ENCODE results near the gene OGFOD2.
A peak's percentile ranks its signal among the peaks of the same experiment; 100 is the strongest.

The OGFOD2 gene

DNA sequence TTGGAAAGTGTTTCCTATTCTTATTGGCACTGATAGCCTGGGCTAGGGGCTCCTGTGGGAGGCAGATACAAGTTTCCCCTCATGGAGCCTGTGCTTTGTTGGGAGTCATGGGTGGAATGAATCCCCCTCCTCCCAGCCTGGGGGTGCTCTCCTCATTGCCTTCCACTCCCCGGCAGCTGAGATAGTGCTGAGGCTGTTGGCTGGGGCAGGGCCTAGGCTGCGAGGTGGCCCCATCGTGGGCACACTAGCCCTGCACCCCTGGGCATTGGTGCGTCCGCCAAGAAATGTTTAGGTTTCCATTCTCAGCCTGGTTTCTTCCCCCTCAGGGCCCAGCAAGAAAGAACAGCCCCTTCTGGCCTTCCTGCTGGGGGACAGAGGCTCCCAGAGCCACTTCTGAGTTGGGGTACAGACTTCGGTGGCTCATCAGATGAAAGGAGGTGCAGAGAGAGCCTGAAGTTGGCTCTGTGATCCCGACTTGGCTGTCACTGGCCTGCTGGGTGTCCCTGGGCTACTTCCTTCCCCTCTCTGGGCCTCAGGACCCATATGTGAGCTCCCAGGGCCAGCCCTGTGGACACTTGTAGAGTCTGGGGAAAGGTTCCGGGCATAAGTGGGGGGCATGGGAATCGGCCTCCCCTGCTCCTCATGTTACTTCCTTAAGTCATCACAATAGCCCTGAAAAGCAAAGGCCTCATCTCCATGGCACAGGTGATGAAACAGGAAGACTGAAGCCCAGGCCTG is 2.8 kb downstream of the OGFOD2 start:
- no peak for DNase-seq

DNA sequence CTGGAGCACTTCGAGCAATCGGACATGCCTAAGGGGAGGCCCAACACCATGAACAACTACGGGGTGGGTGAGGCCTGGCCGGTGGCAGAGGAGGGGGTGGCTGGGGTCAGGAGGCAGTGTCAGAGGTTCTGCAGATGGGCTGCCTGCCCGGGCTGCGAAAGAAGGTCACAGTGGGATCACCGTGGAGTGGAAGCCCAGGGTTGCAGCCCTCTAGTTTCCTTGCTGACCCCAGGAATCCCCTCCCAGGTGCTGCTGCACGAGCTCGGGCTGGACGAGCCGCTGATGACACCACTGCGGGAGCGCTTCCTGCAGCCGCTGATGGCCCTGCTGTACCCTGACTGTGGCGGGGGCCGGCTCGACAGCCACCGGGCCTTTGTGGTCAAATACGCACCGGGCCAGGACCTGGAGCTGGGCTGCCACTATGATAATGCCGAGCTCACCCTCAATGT is 3.5 kb downstream of the OGFOD2 start:
- DNase-seq, result no peak

DNA sequence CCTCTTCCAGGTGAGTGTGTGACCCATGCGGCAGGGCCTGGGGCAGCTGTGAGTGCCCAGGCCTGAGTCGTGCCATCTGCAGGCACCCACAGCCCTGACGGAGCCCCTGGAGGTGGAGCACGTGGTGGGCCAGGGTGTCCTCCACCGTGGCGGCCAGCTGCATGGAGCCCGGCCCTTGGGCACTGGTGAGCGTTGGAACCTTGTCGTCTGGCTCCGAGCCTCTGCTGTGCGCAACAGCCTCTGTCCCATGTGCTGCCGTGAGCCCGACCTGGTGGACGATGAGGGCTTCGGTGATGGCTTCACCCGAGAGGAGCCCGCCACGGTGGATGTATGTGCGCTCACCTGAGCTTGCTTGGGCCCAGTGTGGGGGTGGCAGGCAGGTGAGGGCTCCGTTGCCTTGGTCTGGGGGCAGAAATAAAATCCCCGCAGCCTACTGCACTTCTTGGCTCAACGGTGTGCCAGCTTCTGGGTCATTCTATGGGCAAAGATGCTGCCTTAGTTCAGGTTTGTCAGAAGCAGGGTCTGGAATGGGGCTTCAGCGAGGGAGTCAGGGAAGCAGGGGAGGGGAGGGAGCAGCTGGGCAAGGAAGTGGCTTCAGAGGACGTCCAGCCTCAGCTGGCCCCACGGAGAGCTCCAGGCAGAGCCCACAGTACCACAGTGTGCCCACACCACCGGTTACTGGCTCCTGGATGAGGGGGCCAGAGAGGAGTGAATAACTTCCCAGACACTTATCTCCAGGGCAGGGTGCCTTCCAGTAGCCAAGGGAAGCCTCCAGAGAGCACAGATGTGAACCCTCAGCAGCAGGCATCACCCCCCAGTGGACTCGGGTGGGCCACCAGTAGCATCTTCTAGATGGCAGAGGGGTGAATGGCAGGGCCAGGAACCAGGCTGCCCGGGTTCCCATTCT is 4.2 kb downstream of the OGFOD2 start:
- DNase-seq, result no peak

DNA sequence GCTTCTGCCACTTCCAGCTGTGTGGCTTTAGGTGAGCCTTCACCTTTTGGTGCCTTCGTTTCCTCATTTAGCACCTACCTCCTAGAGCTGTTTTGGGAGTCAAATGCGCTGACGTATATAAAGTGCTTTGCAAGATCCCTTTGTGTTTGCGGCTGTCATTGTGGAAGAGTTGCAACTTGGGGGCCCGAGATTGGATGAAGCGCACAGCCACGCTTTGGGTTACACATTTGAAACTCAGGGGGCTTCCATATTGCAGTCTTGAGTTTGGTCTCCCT is 4.8 kb downstream of the OGFOD2 start:
- DNase-seq, result no peak

DNA sequence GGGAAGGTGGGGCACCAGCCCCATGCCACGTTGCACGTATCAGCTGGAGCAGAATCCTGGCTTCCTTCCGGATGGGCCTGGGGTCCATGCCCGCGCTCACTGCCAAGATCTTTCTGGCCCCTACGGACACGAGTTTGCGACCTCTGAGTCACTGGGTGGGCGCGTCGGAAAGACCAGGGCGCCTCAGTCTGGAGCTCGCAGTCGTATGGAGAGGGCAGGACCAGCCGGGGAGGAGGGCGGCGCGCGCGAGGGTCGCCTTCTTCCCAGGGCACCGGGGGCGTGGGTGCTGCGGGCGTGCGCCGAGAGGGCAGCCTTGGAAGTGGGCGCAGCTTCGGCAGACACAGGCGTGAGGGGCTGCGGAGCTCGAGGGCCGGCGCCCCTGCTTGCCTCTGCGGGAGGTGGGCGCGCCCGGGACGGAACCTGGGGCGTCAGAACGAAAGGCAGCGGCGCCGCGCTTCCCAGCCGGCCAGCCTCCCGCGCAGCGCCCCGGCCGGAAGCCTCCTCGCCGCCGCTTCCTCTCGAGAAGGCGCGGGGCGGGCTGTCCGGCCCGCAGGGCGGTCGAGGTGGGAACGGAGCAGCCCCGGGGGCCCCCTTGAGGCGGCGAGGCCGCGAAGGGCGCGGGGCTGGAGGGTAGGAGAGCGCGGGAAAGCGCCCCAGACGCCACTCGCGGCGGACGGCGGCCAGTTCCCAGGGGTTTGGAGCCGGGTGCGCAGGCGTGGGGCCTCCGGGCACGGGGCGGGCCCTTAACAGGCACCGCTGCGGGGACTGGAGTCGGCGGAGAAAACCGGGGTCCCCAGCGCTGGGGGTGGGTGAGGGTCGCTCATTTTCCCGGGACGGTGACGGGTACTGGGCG is 5.4 kb downstream of the OGFOD2 start, which contains the start of gene ARL6IP4:
Gene ARL6IP4 (plus strand): TSS at position 499 of the 853 bp plus-strand sequence. CDS start 459 bp downstream, outside the sequence.
- peak; percentile 73 to 91 (median 82) for DNase-seq

DNA sequence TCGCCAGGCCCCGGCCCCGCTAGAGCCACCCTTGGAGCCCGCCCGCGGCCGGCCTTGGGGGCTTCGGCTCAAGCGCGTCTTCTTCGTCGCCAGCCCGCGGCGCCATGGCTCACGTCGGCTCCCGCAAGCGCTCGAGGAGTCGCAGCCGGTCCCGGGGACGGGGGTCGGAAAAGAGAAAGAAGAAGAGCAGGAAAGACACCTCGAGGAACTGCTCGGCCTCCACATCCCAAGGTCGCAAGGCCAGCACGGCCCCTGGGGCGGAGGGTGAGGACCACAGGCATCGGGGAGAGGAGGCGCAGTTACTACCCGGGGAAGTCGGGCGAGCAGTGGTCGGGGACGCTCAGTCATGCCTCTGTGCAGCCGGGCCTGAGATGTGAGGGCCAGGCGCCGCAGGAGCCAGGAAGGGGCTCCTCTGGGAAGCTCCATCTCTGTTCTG is 6.0 kb downstream of the OGFOD2 start:
- DNase-seq, result peak in 1 of 4 experiments; percentile 11

DNA sequence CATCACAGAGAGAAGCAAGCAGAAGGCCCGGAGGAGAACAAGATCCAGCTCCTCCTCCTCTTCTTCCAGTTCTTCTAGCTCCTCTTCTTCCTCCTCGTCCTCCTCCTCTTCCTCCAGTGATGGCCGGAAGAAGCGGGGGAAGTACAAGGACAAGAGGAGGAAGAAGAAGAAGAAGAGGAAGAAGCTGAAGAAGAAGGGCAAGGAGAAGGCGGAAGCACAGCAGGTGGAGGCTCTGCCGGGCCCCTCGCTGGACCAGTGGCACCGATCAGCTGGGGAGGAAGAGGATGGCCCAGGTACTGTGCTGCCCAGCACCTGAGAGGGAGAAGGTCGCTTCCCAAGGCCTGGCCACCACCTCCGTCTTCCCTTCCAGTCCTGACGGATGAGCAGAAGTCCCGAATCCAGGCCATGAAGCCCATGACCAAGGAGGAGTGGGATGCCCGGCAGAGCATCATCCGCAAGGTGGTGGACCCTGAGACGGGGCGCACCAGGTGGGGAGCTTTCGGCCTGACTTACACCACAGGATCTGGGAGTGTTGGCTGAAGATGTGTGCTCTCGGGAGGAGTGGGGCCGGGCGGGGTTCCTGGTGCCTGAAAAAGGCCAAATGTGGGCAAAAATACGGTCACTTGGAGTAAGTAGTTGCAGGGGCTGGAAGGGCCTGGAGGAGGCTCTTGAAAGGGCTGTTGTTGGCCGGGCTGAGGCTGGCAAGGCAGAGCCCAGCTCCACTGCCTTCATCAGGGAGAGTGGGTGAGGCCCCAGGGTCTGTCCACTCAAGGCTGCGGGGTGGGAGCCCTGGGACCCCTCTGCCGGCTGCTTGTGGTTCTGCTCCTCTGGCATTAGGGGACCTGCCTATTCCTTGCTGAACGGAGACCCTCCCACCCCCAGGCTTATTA is 6.8 kb downstream of the OGFOD2 start:
- peak in 2 of 4 experiments; percentile 12 to 23 for DNase-seq

DNA sequence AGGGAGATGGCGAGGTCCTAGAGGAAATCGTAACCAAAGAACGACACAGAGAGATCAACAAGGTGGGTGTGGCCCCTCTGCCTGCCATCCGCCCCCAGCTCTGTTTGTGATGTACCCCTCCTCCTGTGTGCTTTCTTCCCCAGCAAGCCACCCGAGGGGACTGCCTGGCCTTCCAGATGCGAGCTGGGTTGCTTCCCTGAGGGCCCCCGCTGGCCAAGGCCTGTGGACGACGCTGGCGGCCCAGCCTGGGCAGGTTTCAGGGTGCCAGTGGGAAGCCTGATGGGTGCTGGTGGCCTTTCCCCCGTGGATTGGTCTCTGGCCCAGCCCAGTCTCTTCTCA is 7.4 kb downstream of the OGFOD2 start:
- DNase-seq, result no peak

DNA sequence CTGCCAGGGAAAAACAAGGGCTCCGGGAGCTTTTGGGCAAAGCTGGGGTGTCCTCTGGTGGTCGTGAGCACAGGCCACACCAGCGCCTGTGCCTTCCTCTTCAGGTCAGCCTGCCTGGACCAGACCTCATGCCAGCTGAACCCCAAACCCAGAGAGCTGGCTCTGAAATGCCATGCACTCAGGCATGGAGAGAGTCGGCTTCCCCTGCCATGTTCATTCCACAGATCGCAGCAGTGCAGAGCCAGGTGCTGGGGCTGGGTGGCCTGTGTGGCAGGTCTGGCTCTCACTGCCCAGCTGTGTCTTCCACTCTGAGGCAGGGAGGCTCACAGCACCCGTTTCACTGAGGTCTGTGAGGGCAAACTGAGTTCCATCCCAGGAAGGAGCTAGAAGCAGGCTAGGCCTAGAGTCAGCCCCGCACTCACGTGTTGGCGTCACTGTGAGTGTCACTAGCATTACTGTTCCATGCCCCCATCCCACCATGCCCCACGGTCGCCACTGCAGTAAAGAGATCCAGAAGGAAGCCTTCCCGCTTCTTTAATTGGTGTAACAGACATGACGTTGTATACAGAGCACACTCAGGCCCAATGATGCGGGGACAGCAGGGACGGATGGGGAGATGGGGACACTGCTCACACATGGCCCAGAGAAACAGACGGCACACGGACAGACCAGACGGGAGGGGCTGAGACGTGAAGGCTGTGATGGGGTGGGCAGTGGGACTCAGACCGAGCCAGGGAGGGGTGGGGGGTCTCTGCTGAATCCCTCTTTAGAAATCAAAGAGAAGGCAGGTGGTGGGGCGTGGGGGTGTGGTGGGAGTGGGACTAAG is 8.1 kb downstream of the OGFOD2 start:
- no peak for DNase-seq

DNA sequence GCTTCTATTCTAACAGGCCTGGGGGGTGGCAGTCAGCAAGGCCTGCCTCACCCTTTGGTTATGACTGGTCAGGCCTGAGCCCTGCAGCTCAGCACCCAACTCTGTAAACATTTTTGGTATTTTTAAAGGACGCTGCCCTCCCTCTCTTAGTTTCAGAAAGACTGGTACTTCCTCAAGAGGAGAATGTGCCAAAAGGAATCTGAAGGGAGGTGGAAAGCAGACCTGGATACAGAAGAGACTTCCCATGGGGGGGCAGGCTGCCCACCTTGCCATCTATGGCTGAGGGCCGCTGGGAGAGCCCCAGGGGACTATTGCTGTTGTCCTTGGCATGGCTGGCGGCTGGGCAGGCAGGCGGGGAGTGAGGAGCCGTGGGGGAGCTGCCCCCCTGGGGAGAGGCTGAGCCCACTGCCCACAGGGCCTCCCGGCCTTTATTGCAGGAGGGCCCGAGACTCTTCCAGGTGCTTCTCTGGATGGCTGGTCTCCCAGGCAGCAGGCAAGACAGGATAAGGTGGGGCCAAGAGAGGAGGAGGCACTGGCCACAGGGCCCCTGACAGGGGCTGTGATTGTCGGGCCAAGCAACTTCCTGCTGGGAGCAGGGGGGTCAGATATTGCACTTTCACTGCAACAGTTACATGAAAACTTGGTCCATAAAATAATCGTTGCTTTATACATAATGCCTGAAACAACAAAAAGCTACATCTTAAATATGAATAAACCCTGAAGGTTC is 8.9 kb downstream of the OGFOD2 start:
- no peak for DNase-seq

DNA sequence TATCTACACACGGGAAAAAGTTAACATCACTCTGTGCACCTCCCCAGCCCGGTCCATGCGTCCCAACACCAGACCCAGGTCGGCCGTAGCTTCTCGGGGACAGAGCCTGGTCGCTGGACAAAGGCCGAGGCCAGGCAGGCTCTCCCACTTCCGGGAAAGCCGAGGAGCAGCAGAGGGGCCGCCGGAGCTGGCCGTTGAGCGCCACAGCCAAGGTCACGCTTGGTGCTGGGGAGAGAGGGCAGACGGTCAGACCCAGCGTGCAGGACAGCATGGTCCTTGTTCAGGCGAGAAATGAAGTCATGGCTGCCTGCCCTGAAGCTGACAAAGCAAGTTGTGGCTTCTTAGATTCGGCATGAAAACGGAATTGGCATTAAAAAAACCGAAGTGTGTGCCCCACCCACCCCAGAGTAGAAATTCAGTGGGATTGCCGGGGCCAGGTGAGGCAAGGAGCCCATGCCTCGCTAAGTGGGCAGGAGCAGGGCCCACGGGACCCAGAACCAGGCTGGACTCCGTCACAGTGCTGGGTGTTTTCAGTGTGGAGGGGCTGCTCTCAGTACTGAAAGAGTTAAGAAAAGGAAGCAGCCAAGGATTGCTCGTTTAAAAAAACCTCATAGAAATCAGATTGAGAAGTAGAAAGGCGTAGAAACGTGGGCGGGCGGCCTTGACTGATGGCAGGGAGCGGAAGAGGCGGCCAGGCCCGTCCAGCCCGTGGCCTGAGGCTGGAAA is 9.7 kb downstream of the OGFOD2 start:
- peak; percentile 78 to 91 (median 88) for DNase-seq

DNA sequence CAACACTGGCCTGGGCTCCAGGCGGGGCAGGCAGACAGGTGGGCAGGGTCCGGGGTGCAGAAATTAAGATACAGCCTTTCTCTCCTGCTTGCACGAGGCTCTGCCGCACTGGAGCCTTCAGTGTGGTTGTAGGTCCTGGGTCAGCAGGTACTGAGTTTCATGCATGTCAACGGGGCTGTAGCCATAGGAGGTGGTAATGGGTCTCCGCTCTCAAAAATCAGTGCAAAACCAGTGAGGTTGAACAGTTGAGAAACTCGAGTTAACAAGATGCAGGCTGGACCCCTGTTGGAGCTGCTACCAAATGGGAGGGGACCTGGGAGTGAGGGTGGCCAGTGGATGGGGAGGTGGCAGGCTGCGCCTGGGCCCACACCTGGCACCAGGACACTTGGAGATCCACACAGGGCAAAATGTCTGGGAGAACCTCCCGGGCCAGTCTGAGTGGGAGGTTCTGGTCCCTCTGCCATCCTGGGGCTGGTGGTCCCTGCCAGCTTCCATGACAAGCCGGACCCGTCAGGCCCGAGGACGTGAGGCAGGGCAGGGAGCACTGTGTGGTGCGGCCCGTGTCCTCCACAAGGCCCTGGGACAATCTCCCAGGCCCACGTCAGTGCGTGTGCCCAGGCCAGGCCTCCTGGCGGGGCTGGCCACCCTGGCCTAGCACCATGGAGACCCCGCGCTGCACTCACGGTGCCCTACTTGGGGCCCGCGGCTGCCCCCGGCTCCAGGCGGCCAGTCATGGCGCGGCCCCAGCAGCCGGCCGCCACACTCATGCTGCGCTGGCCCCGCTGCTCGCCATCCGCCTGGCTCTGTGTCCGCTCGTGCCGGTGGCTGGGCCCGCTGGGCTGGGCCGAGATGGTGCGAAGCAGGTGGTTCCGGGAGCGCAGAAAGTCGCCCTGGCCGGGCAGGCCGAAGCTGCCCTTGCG is 10.6 kb downstream of the OGFOD2 start:
- DNase-seq, result no peak

DNA sequence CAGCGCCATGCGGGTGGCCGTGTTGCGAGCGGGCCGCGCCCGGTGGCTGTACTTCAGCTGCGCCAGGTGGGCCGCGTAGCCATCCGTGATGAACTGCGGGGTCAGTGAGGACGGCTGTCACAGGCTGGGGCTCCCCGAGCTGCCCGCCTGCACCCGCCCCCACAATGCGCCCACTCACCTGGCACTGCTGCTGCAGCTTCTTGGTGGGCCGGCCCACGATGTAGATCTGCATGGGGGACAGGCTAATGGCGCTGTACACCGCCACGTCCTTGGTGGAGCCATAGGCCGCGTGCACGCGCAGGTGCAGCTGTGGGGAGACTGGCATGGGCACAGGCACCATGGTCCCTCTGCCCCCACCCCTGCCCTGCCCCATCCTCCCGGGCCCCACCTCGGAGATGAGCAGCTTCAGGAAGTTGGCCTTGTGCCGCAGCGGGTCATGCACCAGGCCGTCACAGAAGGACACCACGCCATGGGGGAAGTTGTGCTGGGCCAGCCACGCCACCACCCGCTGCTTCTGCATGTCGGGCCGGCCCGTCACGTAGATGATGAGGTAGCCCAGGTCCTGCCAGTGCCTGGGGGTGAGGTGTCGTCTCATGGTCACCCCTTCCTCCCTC is 11.3 kb downstream of the OGFOD2 start:
- DNase-seq, result peak in 1 of 4 experiments; percentile 23

DNA sequence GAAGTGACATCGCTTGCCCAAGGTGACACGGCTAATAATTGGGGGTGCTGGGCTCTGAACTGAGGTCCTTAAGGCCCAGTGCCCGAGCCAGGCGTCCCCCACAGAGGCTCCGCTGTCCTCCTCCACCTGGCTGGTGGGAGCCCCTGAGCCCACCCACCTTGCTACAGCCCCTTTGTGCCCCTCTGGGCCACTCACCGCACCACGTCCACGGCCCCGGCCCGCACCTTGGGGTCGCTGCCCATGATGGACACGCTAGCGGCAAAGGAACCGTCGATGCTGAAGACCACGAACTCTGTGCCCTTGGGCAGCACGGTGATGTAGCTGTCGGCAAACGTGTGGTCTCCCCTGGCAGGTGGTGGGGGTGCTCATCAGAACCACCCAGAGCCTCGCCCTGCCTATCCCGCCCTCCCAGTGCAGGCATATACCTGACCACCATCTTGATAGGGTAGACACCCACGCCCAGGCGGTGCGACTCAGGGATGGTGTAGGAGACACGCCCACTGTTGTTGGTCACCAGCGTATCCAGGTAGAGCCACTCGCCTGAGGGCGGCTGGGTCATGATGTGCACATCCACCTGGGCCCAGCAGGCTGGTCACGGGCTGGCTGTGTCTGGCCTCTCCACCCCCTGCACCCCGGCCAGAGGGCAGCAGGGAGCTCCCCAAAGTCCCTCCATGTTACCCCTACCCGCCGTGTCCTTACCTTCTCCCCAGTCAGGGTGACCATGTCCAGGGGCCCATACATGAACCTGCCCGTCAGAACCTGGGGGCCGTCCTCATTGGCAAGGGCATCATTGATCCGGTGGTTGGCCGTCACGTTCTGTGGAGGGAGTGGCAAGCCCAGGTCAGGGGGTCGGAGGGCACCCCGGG is 12.3 kb downstream of the OGFOD2 start:
- no peak for DNase-seq

DNA sequence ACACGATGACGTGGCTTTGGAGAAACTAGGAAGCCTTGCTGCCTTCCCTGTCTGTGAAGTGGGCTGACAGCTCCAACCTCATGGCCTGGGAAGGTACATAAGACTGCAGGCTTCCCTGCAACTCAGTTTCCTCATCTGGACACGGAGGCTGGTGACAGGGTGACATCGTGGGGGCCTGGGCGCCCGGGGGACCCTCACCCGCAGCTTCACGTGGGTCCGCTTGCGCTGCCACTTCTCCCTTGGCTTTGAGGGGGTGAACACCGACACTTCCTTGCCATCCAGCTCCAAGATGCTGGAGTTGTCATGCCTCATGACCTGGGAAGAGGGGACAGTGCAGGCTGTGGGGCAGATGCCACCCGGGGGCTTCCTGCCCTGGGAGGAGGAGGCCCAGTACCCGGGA is 13.0 kb downstream of the OGFOD2 start:
- DNase-seq, result no peak

DNA sequence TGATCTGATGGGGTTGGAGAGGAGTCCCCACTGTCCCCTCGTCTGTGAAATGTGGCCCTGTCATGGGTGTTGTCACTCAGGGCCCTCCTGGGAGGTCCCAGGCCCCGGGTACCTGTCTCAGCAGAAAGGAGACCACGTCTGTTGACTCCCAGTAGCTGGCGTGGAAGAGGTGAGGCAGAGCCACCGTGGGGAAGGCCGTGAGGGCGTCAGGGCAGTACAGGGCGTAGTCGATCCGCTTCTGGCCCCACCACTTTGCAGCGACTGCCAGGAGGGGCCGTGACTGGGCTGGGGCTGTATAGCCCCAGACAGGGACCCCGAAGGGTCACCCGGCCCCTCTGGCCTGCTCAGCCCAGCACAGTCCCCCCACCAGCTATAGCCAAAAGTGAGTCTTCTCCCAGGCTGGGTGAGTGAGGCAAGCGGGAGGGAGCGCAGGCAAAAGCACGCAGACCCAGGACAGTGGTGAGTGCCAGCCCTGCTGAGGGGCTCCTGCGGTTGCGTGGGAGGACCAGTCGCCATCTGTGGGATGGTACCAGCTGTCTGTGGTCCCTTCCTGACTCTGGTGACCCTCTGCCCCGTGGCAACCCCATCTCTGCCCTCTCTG is 13.7 kb downstream of the OGFOD2 start:
- DNase-seq, result no peak
